HG03565 (cell line): ENCODE measurements around the gene STIM1.
A peak's percentile ranks its signal among the peaks of the same experiment; 100 is the strongest.
"Not testable (repeated sequence)": the region's sequence is repeated elsewhere in the genome, so short reads cannot be mapped to it uniquely, and the experiment has no call there.

Source experiments
- ATAC-seq: cut with Tn5 transposase; IDR thresholded peaks from one replicate; pipeline ENCODE4 v1.9.1; 2021; ENCODE audit warnings: mild to moderate bottlenecking, moderate library complexity; ENCODE audit not compliant: unreplicated experiment

STIM1 gene

GRCh38 chr11:4093519-4094347, 238.3 kb downstream of the STIM1 start:
- peak; percentile 2 for ATAC-seq

- ATAC-seq = peak; percentile 93
Measured at GRCh38 chr11:4094348-4095291, 239.2 kb downstream of the STIM1 start, which contains the start of gene RRM1. RRM1 (plus strand) TSS chr11:4094799; CDS start chr11:4095013, 214 bp downstream.

DNA sequence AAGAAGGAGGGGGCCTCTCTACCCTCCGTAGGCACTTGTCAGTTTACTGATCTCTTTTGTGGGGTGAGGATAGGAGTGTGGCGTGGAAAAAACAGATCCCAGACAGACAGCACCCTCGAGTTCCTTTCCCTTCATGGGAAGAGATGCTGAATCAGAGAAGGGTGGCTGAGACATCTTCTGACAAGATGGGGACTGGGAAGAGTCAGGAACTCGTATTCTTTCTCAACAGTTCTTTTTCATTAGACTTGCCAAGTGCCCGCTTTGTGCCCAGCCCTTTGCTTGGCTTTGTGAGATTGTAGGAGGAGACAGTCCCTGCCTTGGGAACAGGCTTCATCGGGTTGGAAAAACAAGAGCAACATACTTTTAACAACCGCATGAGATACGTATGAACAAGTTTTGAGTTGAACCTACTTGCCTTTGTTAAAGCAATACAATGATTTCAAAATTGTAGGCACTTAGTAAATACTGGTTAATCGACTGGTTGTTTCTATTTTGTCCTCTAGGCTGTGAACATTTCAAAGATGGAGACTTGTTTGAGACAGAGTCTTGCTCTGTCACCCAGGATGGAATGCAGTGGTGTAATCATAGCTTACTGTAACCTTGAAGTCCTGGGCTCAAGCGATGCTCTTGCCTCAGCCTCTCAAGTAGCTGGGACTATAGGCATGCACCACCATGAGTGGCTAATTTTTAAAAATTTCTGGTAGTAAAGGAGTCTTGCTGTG, 240.2 kb downstream of the STIM1 start:
- ATAC-seq = no peak

DNA sequence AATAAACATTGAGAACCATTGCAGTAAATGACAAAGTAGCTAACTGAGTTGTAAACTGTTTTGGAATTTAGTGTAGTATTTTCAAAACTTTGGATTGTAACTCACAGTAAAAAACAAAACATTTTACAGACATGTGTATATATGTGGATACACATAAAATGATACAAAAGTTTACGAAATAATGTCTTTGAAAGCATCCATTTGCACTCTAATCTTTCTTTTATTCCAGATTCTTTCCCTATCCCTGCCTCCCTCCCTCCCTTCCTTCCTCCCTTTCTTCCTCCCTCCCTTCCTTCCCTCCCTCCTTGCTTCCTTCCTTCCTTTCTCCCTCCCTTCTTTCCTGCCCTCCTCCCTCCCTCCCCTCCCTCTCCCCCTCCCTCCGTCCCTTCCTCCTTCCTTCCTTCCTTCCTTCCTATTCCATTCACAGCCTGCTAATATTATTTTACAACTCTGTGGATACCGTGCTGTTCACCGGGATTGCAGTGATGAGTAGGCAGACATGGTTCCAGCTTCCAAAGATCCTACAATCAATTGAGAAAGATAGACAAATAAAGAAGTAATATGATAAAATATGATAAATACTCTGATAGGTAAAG, 242.7 kb downstream of the STIM1 start:
- ATAC-seq = no peak

GRCh38 chr11:4102711-4103110, 247.2 kb downstream of the STIM1 start:
- no peak for ATAC-seq

- ATAC-seq = no peak
Measured at GRCh38 chr11:4103269-4103668, 247.8 kb downstream of the STIM1 start.

GRCh38 chr11:4105916-4106315, 250.5 kb downstream of the STIM1 start:
- ATAC-seq = no peak

DNA sequence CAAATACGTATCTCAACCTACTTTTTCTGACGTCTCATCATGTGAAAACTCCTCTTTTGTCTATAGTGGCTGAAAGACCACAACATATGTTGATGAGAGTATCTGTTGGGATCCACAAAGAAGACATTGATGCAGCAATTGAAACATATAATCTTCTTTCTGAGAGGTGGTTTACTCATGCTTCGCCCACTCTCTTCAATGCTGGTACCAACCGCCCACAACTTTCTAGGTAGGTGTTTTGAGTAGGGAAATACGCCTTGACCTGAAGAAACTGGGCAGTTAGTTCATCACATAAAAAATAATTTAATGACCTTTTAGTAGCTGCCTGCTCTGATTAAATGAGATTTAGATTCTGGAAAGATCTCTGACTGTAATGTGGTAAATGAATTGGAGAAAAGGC, 256.4 kb downstream of the STIM1 start:
- ATAC-seq = no peak

- no peak for ATAC-seq
Measured at GRCh38 chr11:4115128-4115527, 259.7 kb downstream of the STIM1 start.

DNA sequence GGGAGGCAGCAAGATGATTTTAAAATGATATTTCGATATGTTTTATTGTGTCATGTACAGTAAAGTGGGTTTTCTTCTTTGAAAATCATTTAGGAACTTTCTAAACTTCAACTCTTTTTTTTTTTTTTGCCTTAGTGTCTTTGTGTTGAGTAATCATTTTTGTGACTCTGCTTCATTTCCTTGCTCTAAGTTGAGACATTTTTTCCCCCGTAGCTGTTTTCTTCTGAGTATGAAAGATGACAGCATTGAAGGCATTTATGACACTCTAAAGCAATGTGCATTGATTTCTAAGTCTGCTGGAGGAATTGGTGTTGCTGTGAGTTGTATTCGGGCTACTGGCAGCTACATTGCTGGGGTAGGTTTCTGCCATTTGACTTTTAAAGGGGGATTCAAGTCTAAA, 262.6 kb downstream of the STIM1 start:
- no peak for ATAC-seq

- no peak for ATAC-seq
Measured at GRCh38 chr11:4123218-4123617, 267.8 kb downstream of the STIM1 start.

- ATAC-seq = no peak
Measured at GRCh38 chr11:4125141-4125540, 269.7 kb downstream of the STIM1 start.

- ATAC-seq = no peak
Measured at GRCh38 chr11:4127357-4127756, 271.9 kb downstream of the STIM1 start.

GRCh38 chr11:4130219-4130618, 274.8 kb downstream of the STIM1 start:
- not testable (repeated sequence) for ATAC-seq

DNA sequence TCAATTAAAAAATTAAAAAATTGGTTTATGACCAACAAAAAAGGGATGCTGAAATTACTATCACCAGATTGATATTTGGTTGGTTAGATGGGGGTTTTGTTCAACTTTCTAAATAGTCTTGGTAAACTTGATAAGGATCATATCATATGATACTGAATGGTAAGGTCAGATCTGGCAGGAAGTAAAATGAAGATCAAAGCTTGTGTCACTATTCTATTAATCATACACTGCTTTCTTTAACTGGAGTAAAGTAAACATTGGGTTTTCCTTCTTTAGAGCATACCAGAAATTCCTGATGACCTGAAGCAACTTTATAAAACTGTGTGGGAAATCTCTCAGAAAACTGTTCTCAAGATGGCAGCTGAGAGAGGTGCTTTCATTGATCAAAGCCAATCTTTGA, 279.3 kb downstream of the STIM1 start:
- no peak for ATAC-seq

GRCh38 chr11:4138497-4138896, 283.0 kb downstream of the STIM1 start:
- no peak for ATAC-seq

DNA sequence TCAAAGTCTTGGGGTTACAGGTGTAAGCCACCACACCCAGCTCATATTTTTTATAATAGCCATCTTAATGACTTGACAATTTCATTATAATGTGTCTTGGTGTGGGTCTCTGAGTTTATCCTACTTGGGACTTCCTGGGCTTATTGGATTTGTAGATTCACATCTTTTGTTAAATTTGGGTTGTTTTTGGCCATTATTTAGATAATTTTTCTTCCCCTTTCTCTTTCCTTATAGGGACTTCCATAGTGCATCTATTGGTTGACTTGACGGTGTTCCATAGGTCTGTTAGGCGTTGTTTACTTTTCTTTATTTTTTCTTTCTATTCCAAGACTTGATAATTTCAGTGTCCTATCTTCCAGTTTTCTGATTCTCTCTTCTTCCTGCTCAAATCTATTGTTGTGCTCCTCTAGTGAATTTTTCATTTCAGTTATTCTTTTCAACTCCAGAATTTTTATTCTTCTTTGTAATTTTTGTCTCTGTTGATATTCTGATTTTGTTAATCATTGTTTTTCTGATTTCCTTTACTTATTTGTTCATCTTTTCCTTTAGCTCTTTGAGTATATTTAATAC, 284.7 kb downstream of the STIM1 start:
- ATAC-seq = no peak
